Smooth muscle cell (in vitro differentiated cells): ENCODE results near the gene TENT4A. TPM values are rescaled to one million over a fixed set of nuclear protein-coding genes. Genes with fewer than 3 reads are reported as not detected.

Source experiments
- DNase-seq: peaks from one replicate; lab custom pipeline; 2025; ENCODE audit not compliant: unreplicated experiment; lab: John Stamatoyannopoulos, UW
- H2AFZ ChIP-seq: fragments of 200-600 bp; sonication (generic); 2 replicates; pipeline ENCODE4 v1.6.0; 2016; ENCODE audit warnings: antibody characterized with exemption, low read depth, mild to moderate bottlenecking
- H3F3A ChIP-seq: fragments of 200-600 bp; sonication (generic); 2 replicates; pipeline ENCODE4 v1.6.0; 2017; ENCODE audit warnings: antibody characterized with exemption, low read depth
- H3K27ac ChIP-seq: fragments of 200-600 bp; sonication (generic); 2 replicates; pipeline ENCODE4 v1.5.1; 2016; ENCODE audit warnings: low read depth, mild to moderate bottlenecking
- H3K27me3 ChIP-seq: fragments of 200-600 bp; sonication (generic); 2 replicates; pipeline ENCODE4 v1.6.1; 2016; ENCODE audit warnings: low read depth, mild to moderate bottlenecking
- H3K36me3 ChIP-seq: fragments of 200-600 bp; sonication (generic); 2 replicates; pipeline ENCODE4 v1.5.1; 2016; ENCODE audit warnings: low read depth
- H3K4me1 ChIP-seq: fragments of 200-600 bp; sonication (generic); 2 replicates; pipeline ENCODE4 v1.5.1; 2016; ENCODE audit warnings: low read depth
- H3K4me2 ChIP-seq: fragments of 200-600 bp; sonication (generic); 2 replicates; pipeline ENCODE4 v1.6.0; 2016; ENCODE audit warnings: mild to moderate bottlenecking
- H3K4me3 ChIP-seq: fragments of 200-600 bp; sonication (generic); 2 replicates; pipeline ENCODE4 v1.5.1; 2016; ENCODE audit warnings: mild to moderate bottlenecking
- H3K79me2 ChIP-seq: fragments of 200-600 bp; sonication (generic); 2 replicates; pipeline ENCODE4 v1.6.0; 2016; ENCODE audit warnings: low read depth, mild to moderate bottlenecking
- H3K9ac ChIP-seq: fragments of 200-600 bp; sonication (generic); 2 replicates; pipeline ENCODE4 v1.6.0; 2016; ENCODE audit warnings: low read depth
- H3K9me3 ChIP-seq: fragments of 200-600 bp; sonication (generic); replicated peaks from 2 replicates; pipeline ENCODE4 v1.5.1; 2016; ENCODE audit warnings: low read depth
- H4K20me1 ChIP-seq: fragments of 200-600 bp; sonication (generic); 2 replicates; pipeline ENCODE4 v1.6.0; 2016; ENCODE audit warnings: low read depth
- WGBS: methylation state at CpG from one replicate; pipeline ENCODE4 v1.1.7; 2016; ENCODE audit warnings: low lambda C conversion rate; 5-methylcytosine and 5-hydroxymethylcytosine counted together
- polyA plus RNA-seq: library from polyadenylated mRNA; unstranded; fragments of >200 nt; fragmentation: Nextera tagmentation; extraction: Ambion mirVana; gene quantifications from 2 replicates; pipeline ENCODE4 v1.2.1, GENCODE V29; 2016
- total RNA-seq: library from RNA; depleted of rRNA; stranded (reverse); fragments of >200 nt; gene quantifications from 2 replicates; pipeline ENCODE4 v1.2.3, GENCODE V29; 2014
- TF ChIP-seq, protein P1 (sequence below): fragments of 200-600 bp; sonication (generic); IDR thresholded peaks from 2 replicates; pipeline ENCODE4 v1.5.1; 2017; ENCODE audit warnings: borderline replicate concordance, mild to moderate bottlenecking, antibody characterized with exemption; ENCODE audit not compliant: insufficient read depth, poor library complexity, severe bottlenecking

Gene TENT4A
- total and polyA plus RNA-seq, 2 experiments from 2014 or later, result 10.0 to 16.2 TPM

DNA sequence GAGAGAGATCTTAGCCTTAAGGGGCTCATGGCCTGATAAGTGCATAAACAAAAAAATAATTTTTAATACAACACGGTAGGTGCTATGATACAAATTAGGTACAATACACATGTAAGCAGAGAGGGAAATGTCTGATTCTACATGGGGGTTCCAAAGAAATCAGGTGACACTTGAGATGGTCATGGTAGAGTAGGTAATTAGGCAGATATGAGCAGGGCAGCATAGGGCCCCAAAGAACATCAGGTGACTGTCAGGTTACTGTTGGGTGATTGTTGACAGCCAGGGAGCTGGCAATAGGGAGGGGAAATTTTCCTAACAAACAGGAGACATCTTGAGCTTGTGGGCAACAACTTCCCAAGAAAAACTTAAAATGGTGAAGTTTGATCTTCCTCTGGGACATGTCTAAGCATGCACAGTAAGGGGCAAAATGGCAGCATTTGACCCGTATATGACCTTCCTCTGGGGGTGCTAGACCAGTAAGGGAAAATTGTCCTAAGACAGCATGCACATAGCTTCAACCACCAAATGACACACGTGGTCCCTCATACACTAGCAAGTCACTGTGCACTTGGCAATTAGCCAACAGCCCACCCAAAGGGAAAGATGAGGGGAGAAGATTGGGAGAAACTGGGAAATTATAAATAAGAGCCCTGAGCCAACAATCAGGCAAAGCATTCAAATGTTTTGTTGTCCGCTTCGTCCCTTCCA, 37.3 kb upstream of the TENT4A start:
- Histone ChIP-seq H3K27ac (no peak overlapping the region), H3K79me2 (no peaks in the 10 kb centered on the region), H3K4me3 (no peak overlapping the region), H3K27me3 (no peaks in the 10 kb centered on the region), H3K9me3 (no peaks in the 10 kb centered on the region), H3F3A (no peaks in the 10 kb centered on the region), H3K36me3 (no peaks in the 10 kb centered on the region), H3K9ac (no peak overlapping the region), H3K4me2 (no peak overlapping the region), H3K4me1 (no peaks in the 10 kb centered on the region), H4K20me1 (no peaks in the 10 kb centered on the region), H2AFZ (no peak overlapping the region)
- 91% methylated on average over 5 of the region's 5 CpGs for WGBS
- TF ChIP-seq, protein P1, sequence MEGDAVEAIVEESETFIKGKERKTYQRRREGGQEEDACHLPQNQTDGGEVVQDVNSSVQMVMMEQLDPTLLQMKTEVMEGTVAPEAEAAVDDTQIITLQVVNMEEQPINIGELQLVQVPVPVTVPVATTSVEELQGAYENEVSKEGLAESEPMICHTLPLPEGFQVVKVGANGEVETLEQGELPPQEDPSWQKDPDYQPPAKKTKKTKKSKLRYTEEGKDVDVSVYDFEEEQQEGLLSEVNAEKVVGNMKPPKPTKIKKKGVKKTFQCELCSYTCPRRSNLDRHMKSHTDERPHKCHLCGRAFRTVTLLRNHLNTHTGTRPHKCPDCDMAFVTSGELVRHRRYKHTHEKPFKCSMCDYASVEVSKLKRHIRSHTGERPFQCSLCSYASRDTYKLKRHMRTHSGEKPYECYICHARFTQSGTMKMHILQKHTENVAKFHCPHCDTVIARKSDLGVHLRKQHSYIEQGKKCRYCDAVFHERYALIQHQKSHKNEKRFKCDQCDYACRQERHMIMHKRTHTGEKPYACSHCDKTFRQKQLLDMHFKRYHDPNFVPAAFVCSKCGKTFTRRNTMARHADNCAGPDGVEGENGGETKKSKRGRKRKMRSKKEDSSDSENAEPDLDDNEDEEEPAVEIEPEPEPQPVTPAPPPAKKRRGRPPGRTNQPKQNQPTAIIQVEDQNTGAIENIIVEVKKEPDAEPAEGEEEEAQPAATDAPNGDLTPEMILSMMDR, result no peak
- DNase-seq, result no peak

DNA sequence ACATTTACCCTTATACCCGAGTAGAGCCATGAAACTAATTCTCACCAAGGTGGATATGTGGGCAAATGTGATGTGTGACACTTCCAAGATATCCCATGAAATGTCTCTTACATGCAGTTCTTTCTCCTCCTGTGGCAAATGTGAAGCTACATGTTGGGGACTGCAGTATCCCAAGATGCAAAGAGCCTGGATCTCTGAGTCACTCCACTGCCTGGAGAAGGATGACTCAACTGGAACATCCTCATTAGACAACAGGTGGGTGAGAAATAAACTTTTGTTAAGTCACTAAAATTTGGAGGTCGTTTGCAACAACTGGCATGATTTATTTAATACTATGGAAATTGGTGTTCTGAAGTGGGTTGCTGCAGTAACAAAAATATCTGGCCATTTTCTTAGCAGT, 36.5 kb upstream of the TENT4A start:
- Histone ChIP-seq H4K20me1 (no peaks in the 10 kb centered on the region), H3K9me3 (no peaks in the 10 kb centered on the region), H3K36me3 (no peaks in the 10 kb centered on the region), H3K9ac (no peak overlapping the region), H3K4me2 (no peak overlapping the region), H3K27me3 (no peaks in the 10 kb centered on the region), H3K4me1 (no peaks in the 10 kb centered on the region), H2AFZ (no peak overlapping the region), H3F3A (no peaks in the 10 kb centered on the region), H3K4me3 (no peak overlapping the region), H3K79me2 (no peaks in the 10 kb centered on the region), H3K27ac (no peak overlapping the region)
- 89% methylated on average over 2 of the region's 2 CpGs for WGBS
- TF ChIP-seq, protein P1, result no peak
- no peak for DNase-seq

DNA sequence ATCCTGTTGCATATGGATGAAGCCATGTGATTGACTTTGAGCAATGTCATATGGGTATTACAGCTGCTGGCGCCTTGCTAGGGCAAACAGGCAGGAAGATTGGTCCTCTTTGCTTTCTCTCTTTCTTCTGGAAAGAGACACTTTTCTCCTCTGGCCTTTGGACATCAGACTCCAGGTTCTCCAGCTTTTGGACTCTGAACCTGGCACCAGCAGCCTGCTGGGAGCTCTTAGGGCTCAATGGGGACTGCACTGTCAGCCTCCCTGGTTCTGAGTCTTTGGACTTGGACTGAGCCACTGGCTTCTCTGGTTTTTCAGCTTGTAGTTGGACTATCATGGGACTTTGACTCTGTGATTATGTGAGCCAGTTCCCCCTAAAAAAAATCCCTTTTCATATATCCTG, 34.8 kb upstream of the TENT4A start:
- WGBS, result 83% methylated on average over 1 of the region's 1 CpG
- Histone ChIP-seq H3K4me2 (no peak overlapping the region), H3K27me3 (no peaks in the 10 kb centered on the region), H3K9ac (no peak overlapping the region), H3K36me3 (no peaks in the 10 kb centered on the region), H3K4me3 (no peak overlapping the region), H3K27ac (no peak overlapping the region), H3F3A (no peaks in the 10 kb centered on the region), H3K9me3 (no peaks in the 10 kb centered on the region), H2AFZ (no peak overlapping the region), H3K79me2 (no peaks in the 10 kb centered on the region), H4K20me1 (no peaks in the 10 kb centered on the region), H3K4me1 (no peaks in the 10 kb centered on the region)
- TF ChIP-seq, protein P1, result no peak
- DNase-seq, result no peak

DNA sequence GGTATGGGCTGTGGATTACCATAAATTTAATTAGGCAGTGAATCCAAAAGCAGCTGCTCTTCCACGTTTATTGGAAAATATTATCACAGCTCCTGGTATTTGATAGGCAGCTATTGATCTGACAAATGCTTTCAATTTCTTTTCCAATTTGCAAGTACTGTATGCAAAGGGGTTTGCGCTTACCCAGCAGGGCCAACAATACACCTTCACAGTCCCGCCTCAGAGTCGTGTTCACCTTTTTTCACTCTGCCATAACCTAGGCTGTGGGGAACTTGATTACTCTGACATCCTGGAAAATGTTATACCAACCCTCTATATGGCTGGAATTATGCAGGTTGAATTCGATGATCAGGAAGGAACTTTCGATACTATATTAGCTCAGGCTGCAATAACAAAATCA, 32.3 kb upstream of the TENT4A start:
- H3K4me1 ChIP-seq, result no peaks in the 10 kb centered on the region
- no peak overlapping the region for H3K9ac ChIP-seq
- H3K4me3 ChIP-seq, result no peak overlapping the region
- no peaks in the 10 kb centered on the region for H3K9me3 ChIP-seq
- no peak overlapping the region for H2AFZ ChIP-seq
- H3F3A ChIP-seq, result no peaks in the 10 kb centered on the region
- H3K79me2 ChIP-seq, result no peaks in the 10 kb centered on the region
- H3K27ac ChIP-seq, result no peak overlapping the region
- TF ChIP-seq, protein P1, result no peak
- H4K20me1 ChIP-seq, result no peaks in the 10 kb centered on the region
- no peak overlapping the region for H3K4me2 ChIP-seq
- no peaks in the 10 kb centered on the region for H3K36me3 ChIP-seq
- H3K27me3 ChIP-seq, result no peaks in the 10 kb centered on the region
- 70% methylated on average over 6 of the region's 6 CpGs for WGBS
- no peak for DNase-seq
